Prostate gland (tissue), 2 donors: ENCODE results near the gene RBMS2.

Source experiments
- CTCF ChIP-seq, 4 experiments: fragments of 200-600 bp in 2 of 4; fragments of 450-650 bp in 2 of 4; sonication (generic) in 2 of 4; IDR thresholded peaks; 1 replicate in 3 of 4; 2 replicates in 1 of 4; pipeline ENCODE4 v1.5.1; 2016 to 2019; ENCODE audit warnings: antibody characterized with exemption in 4 of 4, mild to moderate bottlenecking in 2 of 4, moderate library complexity in 2 of 4
- POLR2AphosphoS5 ChIP-seq: sonication (generic); formaldehyde crosslinking; IDR thresholded peaks from one replicate; pipeline ENCODE4 v1.6.1; 2017; ENCODE audit warnings: antibody characterized with exemption

GRCh38 chr12:56645201-56645716, 123.6 kb downstream of the RBMS2 start:
- TF ChIP-seq CTCF (IDR thresholded peaks at IDR 0.05) = no peak
- no peak for TF ChIP-seq POLR2AphosphoS5
